HG03565 (cell line): ENCODE results near the gene HECTD2.
"Not testable (repeated sequence)": the region's sequence is repeated elsewhere in the genome, so short reads cannot be mapped to it uniquely, and the experiment has no call there.

Experiments
- ATAC-seq: cut with Tn5 transposase; IDR thresholded peaks from one replicate; pipeline ENCODE4 v1.9.1; 2021; ENCODE audit warnings: mild to moderate bottlenecking, moderate library complexity; ENCODE audit not compliant: unreplicated experiment

The HECTD2 gene, protein sequence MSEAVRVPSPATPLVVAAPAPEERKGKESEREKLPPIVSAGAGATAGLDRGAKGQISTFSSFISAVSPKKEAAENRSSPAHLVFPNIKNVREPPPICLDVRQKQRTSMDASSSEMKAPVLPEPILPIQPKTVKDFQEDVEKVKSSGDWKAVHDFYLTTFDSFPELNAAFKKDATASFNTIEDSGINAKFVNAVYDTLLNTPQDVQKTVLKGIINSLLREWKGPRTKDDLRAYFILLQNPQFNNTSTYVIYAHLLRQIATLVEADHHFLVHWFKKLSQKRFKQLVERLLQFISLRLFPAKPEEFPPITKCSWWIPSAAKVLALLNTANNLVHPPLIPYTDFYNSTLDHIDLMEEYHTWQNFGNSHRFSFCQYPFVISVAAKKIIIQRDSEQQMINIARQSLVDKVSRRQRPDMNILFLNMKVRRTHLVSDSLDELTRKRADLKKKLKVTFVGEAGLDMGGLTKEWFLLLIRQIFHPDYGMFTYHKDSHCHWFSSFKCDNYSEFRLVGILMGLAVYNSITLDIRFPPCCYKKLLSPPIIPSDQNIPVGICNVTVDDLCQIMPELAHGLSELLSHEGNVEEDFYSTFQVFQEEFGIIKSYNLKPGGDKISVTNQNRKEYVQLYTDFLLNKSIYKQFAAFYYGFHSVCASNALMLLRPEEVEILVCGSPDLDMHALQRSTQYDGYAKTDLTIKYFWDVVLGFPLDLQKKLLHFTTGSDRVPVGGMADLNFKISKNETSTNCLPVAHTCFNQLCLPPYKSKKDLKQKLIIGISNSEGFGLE

DNA sequence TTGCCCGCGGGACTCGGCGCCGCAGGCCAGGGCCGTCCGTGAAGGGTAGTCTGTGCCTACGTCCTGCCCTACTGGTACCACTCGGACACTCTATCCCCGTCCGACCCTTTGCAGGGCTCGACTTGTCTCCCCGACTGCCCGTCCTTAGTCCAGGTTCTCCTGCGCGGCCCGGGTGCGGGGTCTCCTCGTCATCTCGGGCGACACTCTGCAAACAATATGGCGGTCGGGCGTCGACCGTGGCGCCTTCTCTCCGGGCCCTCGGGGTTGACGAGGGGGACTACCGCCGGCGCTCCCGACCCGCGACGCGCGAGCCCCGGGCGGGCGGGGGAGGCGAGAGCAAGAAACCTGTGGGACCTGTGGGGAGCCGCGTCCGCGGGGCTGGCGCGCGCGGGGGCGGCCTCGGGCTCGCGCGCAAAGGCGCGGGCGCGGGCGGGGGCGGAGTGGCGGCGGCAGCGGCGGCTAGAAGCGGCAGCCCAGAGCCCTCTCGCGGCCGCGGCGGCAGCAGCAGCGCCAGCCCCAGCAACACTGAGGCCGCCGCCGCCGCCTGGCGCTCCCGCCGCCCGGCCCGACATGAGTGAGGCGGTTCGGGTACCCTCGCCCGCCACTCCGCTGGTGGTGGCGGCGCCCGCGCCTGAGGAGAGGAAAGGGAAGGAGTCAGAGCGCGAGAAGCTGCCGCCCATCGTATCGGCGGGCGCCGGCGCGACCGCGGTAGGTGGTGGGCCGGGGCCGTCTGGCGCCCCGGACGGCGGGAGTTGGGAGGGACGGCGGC, at the start of gene HECTD2:
HECTD2 (plus strand) TSS at position 476 of the 769 bp plus-strand sequence; CDS start at position 571, 95 bp downstream.
- peak; percentile 75 for ATAC-seq

DNA sequence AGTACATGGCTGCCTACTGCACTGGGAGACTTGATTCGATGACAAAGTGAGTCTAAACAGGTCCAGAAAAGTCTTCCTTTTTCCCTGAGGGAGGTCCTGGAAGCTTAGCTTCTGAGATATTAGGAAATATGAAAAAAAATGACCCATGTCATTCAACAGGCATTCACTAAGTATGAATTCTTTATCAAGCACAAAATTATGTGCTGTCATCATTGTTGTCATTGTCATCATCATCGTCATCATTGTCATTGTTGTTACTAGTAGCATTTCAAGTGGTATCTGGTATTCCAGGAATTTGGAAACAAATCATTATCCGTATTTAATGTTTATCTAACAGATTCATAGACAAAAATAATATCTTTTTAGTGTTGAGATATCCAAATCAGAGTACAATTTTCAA, 49.7 kb upstream of the HECTD2 start:
- no peak for ATAC-seq

DNA sequence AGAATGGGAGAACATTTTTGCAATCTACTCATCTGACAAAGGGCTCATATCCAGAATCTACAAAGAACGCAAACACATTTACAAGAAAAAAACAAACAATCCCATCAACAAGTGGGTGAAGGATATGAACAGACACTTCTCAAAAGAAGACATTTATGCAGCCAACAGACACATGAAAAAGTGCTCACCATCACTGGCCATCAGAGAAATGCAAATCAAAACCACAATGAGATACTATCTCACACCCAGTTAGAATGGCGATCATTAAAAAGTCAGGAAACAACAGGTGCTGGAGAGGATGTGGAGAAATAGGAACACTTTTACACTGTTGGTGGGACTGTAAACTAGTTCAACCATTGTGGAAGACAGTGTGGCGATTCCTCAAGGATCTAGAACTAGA, 44.6 kb upstream of the HECTD2 start:
- not testable (repeated sequence) for ATAC-seq

DNA sequence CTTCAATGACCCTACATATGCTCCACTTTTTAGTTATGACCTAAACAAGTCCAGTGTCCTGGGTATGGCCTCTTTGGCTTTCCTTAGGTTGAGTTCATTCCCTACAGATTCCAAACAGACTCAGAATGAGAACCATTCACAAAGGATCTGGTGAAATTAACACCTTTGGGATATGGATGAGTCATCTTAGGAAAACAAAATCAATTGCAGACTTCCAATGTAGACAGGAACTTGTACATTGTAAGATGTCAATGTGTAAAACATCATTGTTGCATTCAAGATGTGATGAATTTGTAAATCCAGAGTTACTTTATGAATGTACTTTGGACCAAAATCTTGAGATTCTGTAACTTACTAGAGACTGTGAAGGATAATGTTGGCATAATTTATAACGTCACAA, 43.4 kb upstream of the HECTD2 start:
- no peak for ATAC-seq

DNA sequence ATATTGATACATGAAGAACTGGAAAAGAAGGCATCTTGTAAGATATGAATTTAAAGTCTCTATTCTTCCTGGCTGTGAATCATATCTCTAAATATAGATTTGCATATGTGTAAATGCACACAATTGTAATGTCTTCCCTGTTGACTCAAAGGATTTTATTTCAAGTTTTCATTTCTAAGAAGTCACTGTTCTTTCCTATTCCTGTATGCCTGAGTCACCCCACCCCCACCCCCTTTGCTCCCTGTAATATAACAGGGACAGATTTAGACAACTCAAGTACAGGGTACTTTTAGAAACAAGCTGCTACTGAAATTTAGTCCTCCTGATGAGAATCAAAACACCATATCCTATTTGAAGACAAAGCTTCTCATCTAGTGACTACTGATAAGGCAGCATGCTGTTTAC, 43.0 kb upstream of the HECTD2 start:
- no peak for ATAC-seq

DNA sequence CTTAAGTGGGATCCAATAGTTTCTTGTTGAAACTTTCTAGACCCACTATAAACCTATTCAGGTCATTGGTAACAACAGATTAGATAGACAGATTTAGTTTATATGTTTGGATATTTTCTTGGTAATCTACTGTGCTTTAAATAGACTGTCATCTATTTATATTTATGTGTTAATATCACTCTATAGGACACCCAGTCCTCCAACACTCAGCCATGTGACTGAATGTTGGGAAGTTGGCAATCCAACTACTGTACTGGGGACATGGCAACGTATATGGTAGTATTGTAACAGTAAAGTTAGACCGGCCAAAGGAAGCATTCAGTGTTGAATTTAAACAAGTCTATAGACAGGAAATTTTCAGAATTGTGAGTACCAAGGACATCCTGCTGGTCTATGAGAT, 42.6 kb upstream of the HECTD2 start:
- ATAC-seq: no peak

DNA sequence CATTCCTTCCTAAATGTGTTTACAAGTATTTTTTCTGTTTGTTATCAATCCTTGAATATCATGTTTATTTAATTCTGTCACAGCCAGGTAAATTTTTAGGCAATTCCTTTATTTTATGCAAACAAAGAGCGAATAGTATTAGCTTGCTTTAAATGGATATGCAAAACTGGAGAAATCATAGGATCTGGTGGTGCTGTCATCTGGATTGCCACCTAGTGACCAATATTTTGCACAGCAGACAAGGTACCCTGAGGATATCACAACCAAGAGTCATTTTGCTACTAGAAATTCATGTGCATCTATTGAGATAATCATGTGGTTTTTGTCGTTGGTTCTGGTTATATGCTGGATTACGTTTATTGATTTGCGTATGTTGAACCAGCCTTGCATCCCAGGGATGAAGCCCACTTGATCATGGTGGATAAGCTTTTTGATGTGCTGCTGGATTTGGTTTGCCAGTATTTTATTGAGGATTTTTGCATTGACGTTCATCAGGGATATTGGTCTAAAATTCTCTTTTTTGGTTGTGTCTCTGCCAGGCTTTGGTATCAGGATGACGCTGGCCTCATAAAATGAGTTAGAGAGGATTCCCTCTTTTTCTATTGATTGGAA, 40.1 kb upstream of the HECTD2 start:
- not testable (repeated sequence) for ATAC-seq

DNA sequence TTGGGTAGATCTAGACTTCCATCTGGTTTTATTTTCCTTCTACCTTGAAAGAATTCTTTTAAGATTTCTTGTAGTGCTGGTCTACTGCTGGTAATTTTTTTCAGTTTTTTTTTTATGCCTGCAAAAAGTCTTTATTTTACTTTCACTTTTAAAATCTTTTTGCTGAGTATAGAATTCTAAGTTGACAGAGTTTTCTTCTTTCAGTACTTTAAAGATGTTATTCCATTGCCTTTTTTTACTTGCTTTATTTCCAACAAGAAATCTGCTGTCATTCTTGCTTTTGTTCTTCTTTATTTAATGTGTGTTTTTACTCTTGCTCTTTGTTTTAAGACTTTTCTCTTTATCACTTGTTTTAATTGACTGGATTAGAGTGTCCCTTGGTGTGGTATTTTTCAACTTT, 36.1 kb upstream of the HECTD2 start:
- ATAC-seq: no peak

DNA sequence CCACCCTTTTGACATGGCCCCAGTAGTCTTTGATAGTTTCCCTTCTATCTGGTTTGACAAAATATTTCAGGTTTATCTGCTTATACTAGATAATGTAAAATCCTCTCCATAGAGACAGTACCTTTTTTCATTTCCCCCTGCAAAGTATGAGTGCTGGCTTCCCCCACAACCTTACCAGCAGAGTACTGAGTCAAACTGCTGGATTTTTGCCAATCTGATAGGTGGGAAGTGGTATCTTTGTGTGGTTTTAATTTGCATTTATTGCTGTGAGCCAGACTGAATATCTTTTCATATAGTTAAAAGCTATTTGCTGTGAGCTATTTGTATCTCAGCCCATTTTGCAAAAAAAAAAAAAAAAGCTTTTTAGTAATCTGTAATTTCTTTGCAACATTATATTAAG, 32.1 kb upstream of the HECTD2 start:
- no peak for ATAC-seq

DNA sequence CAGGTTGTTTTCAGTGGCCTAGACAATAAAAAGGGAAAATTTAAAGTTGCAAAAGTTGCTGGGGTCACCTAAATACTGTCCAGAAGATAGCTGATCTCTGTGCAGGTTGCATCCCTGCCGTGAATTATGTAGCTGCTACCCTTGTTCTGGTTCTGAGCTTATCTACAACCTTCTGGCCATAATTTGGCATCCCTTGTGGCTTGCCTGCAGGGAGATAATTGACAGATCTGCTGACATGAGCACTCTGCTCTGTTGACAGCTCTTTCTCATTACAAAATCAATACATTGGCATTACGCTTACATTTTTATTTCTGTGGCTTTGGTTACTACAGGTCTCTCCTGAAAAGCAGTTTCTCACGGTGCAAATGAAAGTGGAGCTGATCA, 29.3 kb upstream of the HECTD2 start:
- ATAC-seq: no peak

DNA sequence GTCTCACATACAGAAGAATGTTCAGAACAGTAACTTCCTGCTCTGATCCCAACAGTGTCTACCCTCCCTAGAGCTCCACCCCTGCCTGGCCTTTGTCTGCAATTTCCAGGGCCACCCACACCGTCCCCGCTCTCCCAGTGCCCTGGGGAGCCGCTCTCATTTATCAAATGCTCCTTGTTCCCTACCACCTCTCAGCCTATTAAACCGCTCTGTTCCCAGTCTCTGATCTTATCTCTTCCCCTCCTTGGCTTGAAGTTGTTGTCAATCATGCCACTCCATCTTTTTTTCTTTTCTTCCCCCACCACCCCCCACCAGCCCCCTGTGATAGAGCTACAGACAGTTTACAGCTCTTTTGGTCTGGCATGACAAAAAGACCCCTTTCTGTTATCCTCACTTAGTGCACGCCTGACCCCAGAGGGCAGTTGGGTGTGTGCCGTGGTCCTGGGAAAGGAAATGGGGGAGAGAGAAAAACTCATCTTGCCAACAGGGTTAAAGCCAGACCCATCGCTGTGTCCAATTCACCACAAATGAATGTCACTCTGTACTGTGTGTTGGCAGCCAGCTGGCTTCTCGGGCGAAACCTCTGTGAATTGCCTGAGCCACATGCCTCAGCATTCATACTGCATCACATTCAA, 28.8 kb upstream of the HECTD2 start:
- no peak for ATAC-seq

DNA sequence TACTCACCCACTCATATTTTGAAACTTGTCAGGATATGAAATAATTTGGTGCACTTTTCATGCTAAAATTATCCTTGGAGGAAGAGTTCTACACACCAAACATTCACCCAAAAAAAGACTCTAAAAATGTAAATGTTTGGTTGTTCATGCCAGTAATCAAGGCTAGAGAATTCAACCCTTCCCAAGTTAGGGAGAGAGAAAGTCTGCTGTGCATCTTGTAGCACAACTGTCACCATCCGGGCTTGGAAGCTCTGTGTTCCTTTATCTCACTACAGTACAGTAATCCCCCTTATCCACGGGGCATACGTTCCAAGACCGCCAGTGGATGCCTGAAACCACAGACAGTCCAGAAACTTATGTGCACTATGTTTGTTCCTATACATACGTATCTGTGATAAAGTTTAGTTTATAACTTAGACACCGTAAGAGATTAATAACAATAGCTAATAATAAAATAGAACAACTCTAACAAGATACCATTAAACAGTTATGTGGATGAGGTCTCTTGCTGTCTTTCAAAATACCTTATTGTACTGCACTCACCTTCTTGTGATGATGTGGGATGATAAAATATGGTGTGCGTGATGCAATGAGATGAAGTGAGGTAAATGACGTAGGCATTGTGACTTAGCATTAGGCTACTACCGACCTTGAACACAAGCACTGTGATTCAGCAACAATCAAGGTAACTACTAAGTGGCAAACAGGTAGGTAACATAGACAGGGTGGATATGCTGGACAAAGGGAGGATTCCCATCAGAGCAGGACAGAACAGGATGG, 24.6 kb upstream of the HECTD2 start:
- ATAC-seq: no peak

DNA sequence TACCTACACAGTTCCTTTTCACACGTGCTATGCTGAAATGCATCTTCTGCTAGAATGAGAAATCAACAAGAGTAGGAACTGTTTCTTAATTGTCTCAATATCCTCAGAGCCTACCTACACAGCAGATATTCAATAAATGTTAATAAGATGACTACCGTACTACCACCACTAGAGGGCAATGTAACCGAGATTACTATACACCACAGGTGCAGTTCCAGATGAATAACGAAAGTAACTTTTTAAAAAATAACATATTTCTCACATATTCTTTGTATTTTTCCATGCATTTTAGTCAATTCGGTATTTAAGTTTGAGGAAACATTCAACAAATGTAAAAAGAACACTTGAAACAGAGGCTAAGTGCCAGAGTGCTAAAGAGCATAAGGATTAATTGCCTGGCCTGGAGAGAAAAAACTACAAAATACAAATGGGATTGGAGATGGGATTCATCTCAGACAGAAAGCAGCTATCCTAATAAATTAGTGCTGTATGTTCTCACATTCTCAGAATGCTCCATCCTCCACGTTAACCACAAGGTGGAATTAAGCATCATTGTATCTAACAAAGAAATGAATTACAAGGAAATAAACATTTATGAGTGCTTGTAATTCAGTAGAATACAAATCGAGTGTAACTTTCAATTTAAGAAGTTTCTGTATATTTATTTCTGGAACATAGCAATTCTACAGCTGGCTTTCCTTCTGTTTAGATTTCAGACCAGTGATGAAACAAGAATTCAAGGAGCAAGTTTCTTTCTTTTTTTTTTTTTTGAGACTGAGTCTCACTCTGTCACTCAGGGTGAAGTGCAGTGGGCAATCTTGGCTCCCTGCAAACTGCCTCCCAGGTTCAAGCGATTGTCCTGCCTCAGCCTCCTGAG, 20.3 kb upstream of the HECTD2 start:
- ATAC-seq: peak; percentile 92

DNA sequence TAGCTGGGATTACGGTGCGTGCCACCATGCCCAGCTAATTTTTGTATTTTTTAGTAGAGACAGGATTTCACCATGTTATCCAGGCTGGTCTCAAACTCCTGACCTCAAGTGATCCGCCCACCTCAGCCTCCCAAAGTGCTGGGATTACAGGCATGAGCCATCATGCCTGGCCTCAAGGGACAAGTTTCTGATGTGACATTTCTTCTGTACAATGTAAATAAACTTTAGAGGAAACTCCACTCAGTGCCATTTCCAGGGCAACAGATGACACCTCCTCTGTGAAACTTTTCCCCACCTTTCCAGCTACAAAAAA, 19.7 kb upstream of the HECTD2 start:
- ATAC-seq: not testable (repeated sequence)

DNA sequence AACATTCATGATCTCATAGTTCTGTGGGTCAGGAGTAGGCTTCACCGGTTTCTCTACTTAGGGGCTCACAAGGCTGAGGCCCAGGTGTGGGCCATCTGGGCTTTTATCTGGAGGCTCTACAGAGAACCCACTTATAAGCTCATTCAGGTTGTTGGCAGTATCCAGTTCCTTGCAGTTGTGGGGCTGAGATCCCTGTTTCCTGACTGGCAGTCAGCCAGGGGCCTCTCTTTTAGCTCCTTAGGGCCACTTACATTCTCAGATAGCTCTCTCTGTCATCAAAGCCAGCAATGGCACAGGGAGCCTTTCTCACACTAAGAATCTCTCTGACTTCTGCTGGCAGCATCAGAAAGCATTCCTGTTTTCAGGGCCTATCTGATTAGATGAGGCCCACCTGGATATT, 18.2 kb upstream of the HECTD2 start:
- ATAC-seq: no peak

DNA sequence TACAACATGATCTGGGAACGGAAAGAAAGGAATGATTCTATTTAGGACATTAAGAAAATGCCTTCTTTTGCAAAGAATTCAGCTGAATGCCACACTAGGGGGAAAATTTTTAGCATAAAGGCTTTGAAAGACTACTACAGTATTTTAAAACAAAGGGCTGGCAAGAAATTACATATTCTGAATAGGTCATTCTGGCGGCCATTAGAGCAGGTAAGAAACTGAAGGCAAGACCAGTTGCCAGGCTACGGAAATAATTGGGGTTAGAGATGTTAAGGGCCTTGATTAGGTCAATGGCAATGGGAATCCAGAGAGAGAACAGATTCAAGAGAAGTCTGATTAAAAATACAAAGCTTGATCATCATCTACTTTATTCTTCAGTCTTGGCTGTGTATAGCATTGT, 3.8 kb upstream of the HECTD2 start:
- no peak for ATAC-seq

DNA sequence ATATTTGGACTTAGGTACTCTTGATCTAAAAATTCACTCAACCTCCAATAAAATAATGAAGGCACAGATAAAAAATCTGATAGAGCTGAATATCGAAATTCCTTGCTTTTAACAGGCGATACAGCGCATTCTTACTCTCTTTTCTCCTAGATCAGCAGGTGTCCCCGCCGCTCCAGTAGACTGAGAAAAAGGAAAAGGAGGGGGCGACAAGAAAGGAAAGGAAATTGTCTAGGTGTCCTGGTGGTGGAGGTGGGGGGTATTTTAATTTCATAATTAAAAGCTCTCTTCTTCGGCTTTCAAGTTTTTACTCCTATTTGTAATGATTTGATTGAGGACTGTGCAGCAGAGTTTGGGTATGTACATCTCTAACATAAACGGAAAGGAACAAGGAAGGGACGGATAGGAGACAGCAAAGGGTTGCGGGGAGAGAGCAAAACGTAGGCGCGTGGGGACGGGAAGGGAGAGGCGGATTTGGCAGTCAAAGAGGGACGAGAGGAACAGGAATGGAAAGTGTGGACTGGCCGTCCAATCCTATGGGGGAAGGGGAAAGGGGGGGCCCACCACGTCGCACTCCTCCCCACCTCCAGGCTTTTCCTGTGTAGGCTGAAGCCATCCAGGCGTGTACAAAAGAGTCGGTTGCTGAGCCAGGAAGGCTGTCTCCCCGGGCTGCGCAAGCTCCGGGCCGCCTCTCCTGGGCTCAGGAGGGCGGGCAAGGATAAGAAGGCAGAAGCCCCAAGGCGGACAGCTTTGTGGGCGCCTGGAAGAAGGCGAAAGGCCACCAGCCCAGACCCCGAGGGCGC, 875 bp upstream of the HECTD2 start:
- peak; percentile 12 for ATAC-seq
